WTC11 (cell line): ENCODE results near the gene KRT35. TPM values are rescaled to one million over a fixed set of nuclear protein-coding genes. Genes with fewer than 3 reads are reported as not detected.

Experiments used
- ATAC-seq: fragments of 200-7000 bp; cut with Tn5 transposase; 2 replicates; pipeline ENCODE4 v1.10.0; 2021; ENCODE audit warnings: mild to moderate bottlenecking, moderate library complexity
- CTCF ChIA-PET: fragments of 300-600 bp; sonication (Branson Sonifier 250); formaldehyde crosslinking; loops from one replicate; lab custom pipeline; 2021; ENCODE audit warnings: antibody characterized with exemption; lab: Charles Lee
- POLR2A ChIA-PET: fragments of 350-600 bp; sonication (Branson Sonifier 250); formaldehyde crosslinking; loops from one replicate; lab custom pipeline; 2021; ENCODE audit warnings: antibody characterized with exemption; lab: Charles Lee
- DNase-seq: peaks from one replicate; pipeline ENCODE4 v3.0.0; 2021; ENCODE audit warnings: low spot score
- H3K27ac Mint-ChIP-seq: 2 replicates; pipeline ENCODE4 v1.8.0; 2021; ENCODE audit warnings: mixed read lengths
- H3K27me3 Mint-ChIP-seq: 2 replicates; pipeline ENCODE4 v1.8.0; 2021; ENCODE audit warnings: low read depth, mild to moderate bottlenecking, moderate library complexity, mixed read lengths
- H3K36me3 Mint-ChIP-seq: 2 replicates; pipeline ENCODE4 v1.8.0; 2021; ENCODE audit warnings: mixed read lengths
- H3K4me1 Mint-ChIP-seq: 2 replicates; pipeline ENCODE4 v1.8.0; 2022; ENCODE audit warnings: mixed read lengths
- H3K4me3 Mint-ChIP-seq: 2 replicates; pipeline ENCODE4 v1.8.0; 2021; ENCODE audit warnings: mild to moderate bottlenecking, moderate library complexity, mixed read lengths
- H3K9me3 Mint-ChIP-seq: 2 replicates; pipeline ENCODE4 v1.8.0; 2021; ENCODE audit warnings: mixed read lengths
- ATF1 ChIP-seq: sonication (generic); formaldehyde crosslinking; IDR thresholded peaks from 2 replicates; pipeline ENCODE4 v1.8.1; 2023; ENCODE audit warnings: mild to moderate bottlenecking, moderate library complexity, missing genetic modification reagents
- CBFB ChIP-seq: sonication (generic); formaldehyde crosslinking; IDR thresholded peaks from 2 replicates; pipeline ENCODE4 v1.8.1; 2022; ENCODE audit warnings: mild to moderate bottlenecking, low read depth, missing genetic modification reagents
- ESRRA ChIP-seq: sonication (generic); formaldehyde crosslinking; IDR thresholded peaks from 2 replicates; pipeline ENCODE4 v1.8.1; 2022; ENCODE audit warnings: mild to moderate bottlenecking, missing genetic modification reagents, borderline replicate concordance
- GABPB1 ChIP-seq: sonication (generic); formaldehyde crosslinking; IDR thresholded peaks from 2 replicates; pipeline ENCODE4 v1.8.1; 2023; ENCODE audit warnings: mild to moderate bottlenecking, missing genetic modification reagents
- NFATC4 ChIP-seq: fragments of 250-450 bp; sonication (Bioruptor Pico); IDR thresholded peaks from 2 replicates; pipeline ENCODE4 v1.9.0; 2021; ENCODE audit warnings: mild to moderate bottlenecking
- NFYB ChIP-seq: sonication (generic); formaldehyde crosslinking; conservative IDR thresholded peaks from 2 replicates; pipeline ENCODE4 v1.8.0; 2022; ENCODE audit warnings: low read depth, missing genetic modification reagents
- NR1H2 ChIP-seq: sonication (generic); formaldehyde crosslinking; IDR thresholded peaks from 2 replicates; pipeline ENCODE4 v1.9.0; 2021; ENCODE audit warnings: mild to moderate bottlenecking, moderate library complexity, missing genetic modification reagents
- NR2C2 ChIP-seq: sonication (generic); formaldehyde crosslinking; IDR thresholded peaks from 2 replicates; pipeline ENCODE4 v1.8.0; 2022; ENCODE audit warnings: mild to moderate bottlenecking, missing genetic modification reagents
- OVOL2 ChIP-seq: fragments of 250-450 bp; sonication (Bioruptor Pico); IDR thresholded peaks from 2 replicates; pipeline ENCODE4 v1.9.0; 2021; ENCODE audit warnings: mild to moderate bottlenecking, borderline replicate concordance
- PRRX2 ChIP-seq: fragments of 250-450 bp; sonication (Bioruptor Pico); IDR thresholded peaks from 2 replicates; pipeline ENCODE4 v1.8.0; 2021; ENCODE audit warnings: mild to moderate bottlenecking
- RORB ChIP-seq: fragments of 250-450 bp; sonication (Bioruptor Pico); IDR thresholded peaks from 2 replicates; pipeline ENCODE4 v1.9.0; 2021; ENCODE audit warnings: mild to moderate bottlenecking
- ZBTB21 ChIP-seq: sonication (generic); formaldehyde crosslinking; IDR thresholded peaks from 2 replicates; pipeline ENCODE4 v1.8.1; 2023; ENCODE audit warnings: mild to moderate bottlenecking, missing genetic modification reagents, borderline replicate concordance
- ZNF121 ChIP-seq: sonication (generic); formaldehyde crosslinking; IDR thresholded peaks from 2 replicates; pipeline ENCODE4 v1.8.0; 2023; ENCODE audit warnings: missing genetic modification reagents
- ZNF219 ChIP-seq: sonication (generic); formaldehyde crosslinking; IDR thresholded peaks from 2 replicates; pipeline ENCODE4 v1.8.0; 2023; ENCODE audit warnings: missing genetic modification reagents, mild to moderate bottlenecking, borderline replicate concordance
- ZNF232 ChIP-seq: sonication (generic); formaldehyde crosslinking; IDR thresholded peaks from 2 replicates; pipeline ENCODE4 v1.8.0; 2022; ENCODE audit warnings: mild to moderate bottlenecking, missing genetic modification reagents
- ZNF423 ChIP-seq: fragments of 250-450 bp; sonication (Bioruptor Pico); IDR thresholded peaks from 2 replicates; pipeline ENCODE4 v2.1.2; 2022; ENCODE audit warnings: mild to moderate bottlenecking, moderate library complexity
- total RNA-seq: library from RNA; stranded (reverse); gene quantifications from 3 replicates; pipeline ENCODE4 v1.2.3, GENCODE V29; 2021
- TF ChIP-seq, protein P1 (sequence below): fragments of 250-450 bp; sonication (Bioruptor Pico); IDR thresholded peaks from 2 replicates; pipeline ENCODE4 v1.9.0; 2021; ENCODE audit warnings: moderate library complexity, mild to moderate bottlenecking, inconsistent platforms, borderline replicate concordance
- TF ChIP-seq, protein P2 (sequence below): fragments of 250-450 bp; sonication (Bioruptor Pico); IDR thresholded peaks from 2 replicates; pipeline ENCODE4 v1.9.0; 2021; ENCODE audit warnings: mild to moderate bottlenecking, borderline replicate concordance
- TF ChIP-seq, protein P3 (sequence below): sonication (generic); formaldehyde crosslinking; IDR thresholded peaks from 2 replicates; pipeline ENCODE4 v1.8.1; 2023; ENCODE audit warnings: mild to moderate bottlenecking, missing genetic modification reagents
- TF ChIP-seq, protein P4 (sequence below): sonication (generic); formaldehyde crosslinking; IDR thresholded peaks from 2 replicates; pipeline ENCODE4 v1.8.1; 2023; ENCODE audit warnings: mild to moderate bottlenecking, missing genetic modification reagents, moderate library complexity

KRT35 gene
- total RNA-seq, 1 experiment from 2014 or later: not detected

DNA sequence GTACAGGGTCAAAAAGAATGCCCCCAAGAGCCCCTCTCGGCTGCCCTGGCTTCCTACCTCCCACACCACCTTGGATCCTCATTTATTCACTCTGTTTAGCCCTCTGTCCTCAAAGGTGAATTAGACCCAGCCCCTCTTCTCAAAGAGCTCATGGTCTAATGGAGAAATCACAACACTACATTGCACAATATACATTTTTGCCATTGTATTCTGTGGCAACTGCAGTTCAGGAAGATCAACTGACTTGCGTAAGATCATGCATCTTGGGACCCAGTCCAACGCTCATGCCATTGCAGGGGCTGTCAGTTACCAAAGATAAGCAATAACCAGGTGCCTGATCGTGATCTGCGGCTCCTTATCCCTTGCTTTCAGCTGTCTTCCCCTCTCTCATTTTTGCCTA is 41.6 kb downstream of the KRT35 start:
- ChIA-PET CTCF (interaction anchor here (1.1 to 1.9 kb wide), 2 partner anchors 22 to 209 kb away, joined by 3 to 9 read pairs; no protein-coding TSS in a partner anchor), POLR2A (no interaction called here)
- peaks cover 6% of the 10 kb centered on the region for H3K27me3 Mint-ChIP-seq
- H3K9me3 Mint-ChIP-seq: peaks cover 7% of the 10 kb centered on the region
- no peak overlapping the region for H3K4me3 Mint-ChIP-seq
- H3K36me3 Mint-ChIP-seq: no peaks in the 10 kb centered on the region
- 0 out of 2 replicates have a peak, but pooled peaks cover 4% of the 10 kb centered on the region for H3K4me1 Mint-ChIP-seq
- ATAC-seq: no peak
- no peak overlapping the region for H3K27ac Mint-ChIP-seq
- no peak for DNase-seq
- TF ChIP-seq PRRX2 (CRISPR knock-in tag) (no peak), GABPB1 (peak; percentile 78)

DNA sequence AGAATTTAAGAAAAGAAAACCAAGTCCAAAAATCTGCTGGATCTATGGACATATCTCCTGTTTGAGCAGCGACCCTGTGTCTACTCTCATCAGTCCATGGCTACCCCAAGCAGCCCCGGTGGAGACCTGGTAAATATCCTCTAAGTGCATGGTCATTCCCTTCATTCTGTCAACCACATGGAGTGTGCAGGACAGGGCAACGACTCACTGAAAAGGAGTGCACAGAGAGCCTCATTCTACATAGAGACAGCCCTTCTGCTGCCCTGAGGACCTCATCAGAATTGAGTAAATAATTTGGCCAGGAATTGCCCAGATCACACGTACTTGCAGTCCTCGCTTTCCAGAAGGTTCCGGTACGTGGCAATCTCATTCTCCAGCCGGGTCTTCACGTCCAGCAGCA is 43.2 kb downstream of the KRT35 start:
- peaks cover 6% of the 10 kb centered on the region for H3K27me3 Mint-ChIP-seq
- no peaks in the 10 kb centered on the region for H3K36me3 Mint-ChIP-seq
- CTCF ChIA-PET: interaction anchor here (1.9 kb wide), 1 partner anchor 20 kb away, joined by 9 read pairs; no protein-coding TSS in a partner anchor
- ATAC-seq: no peak
- POLR2A ChIA-PET: no interaction called here
- H3K4me3 Mint-ChIP-seq: no peak overlapping the region
- no peak for DNase-seq
- H3K27ac Mint-ChIP-seq: no peak overlapping the region
- H3K9me3 Mint-ChIP-seq: peaks cover 7% of the 10 kb centered on the region
- H3K4me1 Mint-ChIP-seq: 0 out of 2 replicates have a peak, but pooled peaks cover 2% of the 10 kb centered on the region
- TF ChIP-seq ZBTB21 (CRISPR knock-in tag) (no peak), NFATC4 (no peak), NR2C2 (CRISPR knock-in tag) (no peak), CBFB (CRISPR knock-in tag) (no peak), ZNF423 (CRISPR knock-in tag) (no peak), ZNF219 (CRISPR knock-in tag) (no peak), NFYB (CRISPR knock-in tag) (no peak)
- TF ChIP-seq, protein P1, sequence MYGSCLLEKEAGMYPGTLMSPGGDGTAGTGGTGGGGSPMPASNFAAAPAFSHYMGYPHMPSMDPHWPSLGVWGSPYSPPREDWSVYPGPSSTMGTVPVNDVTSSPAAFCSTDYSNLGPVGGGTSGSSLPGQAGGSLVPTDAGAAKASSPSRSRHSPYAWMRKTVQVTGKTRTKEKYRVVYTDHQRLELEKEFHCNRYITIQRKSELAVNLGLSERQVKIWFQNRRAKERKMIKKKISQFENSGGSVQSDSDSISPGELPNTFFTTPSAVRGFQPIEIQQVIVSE (CRISPR knock-in tag): no peak
- TF ChIP-seq, protein P2, sequence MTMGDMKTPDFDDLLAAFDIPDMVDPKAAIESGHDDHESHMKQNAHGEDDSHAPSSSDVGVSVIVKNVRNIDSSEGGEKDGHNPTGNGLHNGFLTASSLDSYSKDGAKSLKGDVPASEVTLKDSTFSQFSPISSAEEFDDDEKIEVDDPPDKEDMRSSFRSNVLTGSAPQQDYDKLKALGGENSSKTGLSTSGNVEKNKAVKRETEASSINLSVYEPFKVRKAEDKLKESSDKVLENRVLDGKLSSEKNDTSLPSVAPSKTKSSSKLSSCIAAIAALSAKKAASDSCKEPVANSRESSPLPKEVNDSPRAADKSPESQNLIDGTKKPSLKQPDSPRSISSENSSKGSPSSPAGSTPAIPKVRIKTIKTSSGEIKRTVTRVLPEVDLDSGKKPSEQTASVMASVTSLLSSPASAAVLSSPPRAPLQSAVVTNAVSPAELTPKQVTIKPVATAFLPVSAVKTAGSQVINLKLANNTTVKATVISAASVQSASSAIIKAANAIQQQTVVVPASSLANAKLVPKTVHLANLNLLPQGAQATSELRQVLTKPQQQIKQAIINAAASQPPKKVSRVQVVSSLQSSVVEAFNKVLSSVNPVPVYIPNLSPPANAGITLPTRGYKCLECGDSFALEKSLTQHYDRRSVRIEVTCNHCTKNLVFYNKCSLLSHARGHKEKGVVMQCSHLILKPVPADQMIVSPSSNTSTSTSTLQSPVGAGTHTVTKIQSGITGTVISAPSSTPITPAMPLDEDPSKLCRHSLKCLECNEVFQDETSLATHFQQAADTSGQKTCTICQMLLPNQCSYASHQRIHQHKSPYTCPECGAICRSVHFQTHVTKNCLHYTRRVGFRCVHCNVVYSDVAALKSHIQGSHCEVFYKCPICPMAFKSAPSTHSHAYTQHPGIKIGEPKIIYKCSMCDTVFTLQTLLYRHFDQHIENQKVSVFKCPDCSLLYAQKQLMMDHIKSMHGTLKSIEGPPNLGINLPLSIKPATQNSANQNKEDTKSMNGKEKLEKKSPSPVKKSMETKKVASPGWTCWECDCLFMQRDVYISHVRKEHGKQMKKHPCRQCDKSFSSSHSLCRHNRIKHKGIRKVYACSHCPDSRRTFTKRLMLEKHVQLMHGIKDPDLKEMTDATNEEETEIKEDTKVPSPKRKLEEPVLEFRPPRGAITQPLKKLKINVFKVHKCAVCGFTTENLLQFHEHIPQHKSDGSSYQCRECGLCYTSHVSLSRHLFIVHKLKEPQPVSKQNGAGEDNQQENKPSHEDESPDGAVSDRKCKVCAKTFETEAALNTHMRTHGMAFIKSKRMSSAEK (CRISPR knock-in tag): no peak
- TF ChIP-seq, all 79 proteins: peak for 0

DNA sequence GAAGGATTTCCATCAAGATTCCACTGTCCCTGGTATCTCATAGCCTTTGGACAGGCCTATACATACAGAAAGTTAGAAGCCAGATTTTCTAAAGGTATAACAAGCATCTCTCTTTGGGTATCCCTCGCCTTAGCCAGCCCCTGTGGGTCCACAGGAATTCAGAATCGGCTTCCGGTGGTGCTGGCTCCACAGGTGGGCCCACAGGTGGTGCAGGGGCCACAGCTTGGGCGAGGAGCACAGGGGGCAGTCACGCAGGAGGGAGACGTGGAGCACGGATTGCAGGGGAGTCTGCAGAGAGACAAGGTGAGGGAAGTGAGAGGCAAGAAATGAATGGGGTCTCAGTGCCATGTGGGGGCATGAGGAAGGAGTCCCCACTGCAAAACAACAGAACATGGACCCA is 43.7 kb downstream of the KRT35 start:
- DNase-seq: no peak
- Mint-ChIP-seq H3K4me1 (no peaks in the 10 kb centered on the region), H3K36me3 (no peaks in the 10 kb centered on the region), H3K27ac (no peak overlapping the region), H3K4me3 (no peak overlapping the region), H3K9me3 (peaks cover 7% of the 10 kb centered on the region), H3K27me3 (peaks cover 6% of the 10 kb centered on the region)
- TF ChIP-seq RORB: no peak
- ChIA-PET CTCF (interaction anchor here (1.2 kb wide), 1 partner anchor 29 kb away, joined by 3 read pairs; no protein-coding TSS in a partner anchor), POLR2A (no interaction called here)
- ATAC-seq: no peak

DNA sequence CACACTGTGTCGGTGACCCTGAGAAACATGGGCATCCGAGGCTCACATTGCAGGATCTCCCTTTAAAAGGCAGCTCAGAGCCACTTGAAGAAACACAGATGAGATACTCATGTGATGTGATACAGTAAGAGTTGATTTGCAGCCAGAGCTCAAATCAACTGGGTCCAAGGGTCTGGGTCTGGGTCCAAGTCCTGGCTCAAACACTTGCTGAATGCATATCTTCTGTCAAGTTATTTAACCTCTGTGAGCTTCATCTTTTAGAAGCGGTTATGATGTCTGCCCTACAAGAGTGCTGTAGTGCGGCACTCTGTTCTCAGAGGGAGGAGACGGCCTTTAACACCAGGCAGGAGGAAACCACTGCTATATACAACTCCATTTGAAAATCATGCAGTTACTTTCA is 46.5 kb downstream of the KRT35 start:
- CTCF ChIA-PET: interaction anchor here (2.8 to 3.3 kb wide), 2 partner anchors 17 to 115 kb away, joined by 12 to 22 read pairs; no protein-coding TSS in a partner anchor
- Mint-ChIP-seq H3K36me3 (no peaks in the 10 kb centered on the region), H3K9me3 (no peaks in the 10 kb centered on the region), H3K27ac (no peak overlapping the region), H3K4me3 (no peak overlapping the region), H3K27me3 (no peaks in the 10 kb centered on the region), H3K4me1 (no peaks in the 10 kb centered on the region)
- POLR2A ChIA-PET: no interaction called here
- no peak for DNase-seq
- no peak for ATAC-seq
- TF ChIP-seq ZNF232 (CRISPR knock-in tag) (no peak), ATF1 (CRISPR knock-in tag) (no peak), ZNF121 (CRISPR knock-in tag) (no peak), OVOL2 (CRISPR knock-in tag) (no peak), NR1H2 (CRISPR knock-in tag) (no peak), ESRRA (no peak), NFYB (CRISPR knock-in tag) (no peak), ZBTB21 (CRISPR knock-in tag) (no peak)
- TF ChIP-seq, protein P3, sequence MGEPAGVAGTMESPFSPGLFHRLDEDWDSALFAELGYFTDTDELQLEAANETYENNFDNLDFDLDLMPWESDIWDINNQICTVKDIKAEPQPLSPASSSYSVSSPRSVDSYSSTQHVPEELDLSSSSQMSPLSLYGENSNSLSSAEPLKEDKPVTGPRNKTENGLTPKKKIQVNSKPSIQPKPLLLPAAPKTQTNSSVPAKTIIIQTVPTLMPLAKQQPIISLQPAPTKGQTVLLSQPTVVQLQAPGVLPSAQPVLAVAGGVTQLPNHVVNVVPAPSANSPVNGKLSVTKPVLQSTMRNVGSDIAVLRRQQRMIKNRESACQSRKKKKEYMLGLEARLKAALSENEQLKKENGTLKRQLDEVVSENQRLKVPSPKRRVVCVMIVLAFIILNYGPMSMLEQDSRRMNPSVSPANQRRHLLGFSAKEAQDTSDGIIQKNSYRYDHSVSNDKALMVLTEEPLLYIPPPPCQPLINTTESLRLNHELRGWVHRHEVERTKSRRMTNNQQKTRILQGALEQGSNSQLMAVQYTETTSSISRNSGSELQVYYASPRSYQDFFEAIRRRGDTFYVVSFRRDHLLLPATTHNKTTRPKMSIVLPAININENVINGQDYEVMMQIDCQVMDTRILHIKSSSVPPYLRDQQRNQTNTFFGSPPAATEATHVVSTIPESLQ (CRISPR knock-in tag): no peak
- TF ChIP-seq, protein P4, sequence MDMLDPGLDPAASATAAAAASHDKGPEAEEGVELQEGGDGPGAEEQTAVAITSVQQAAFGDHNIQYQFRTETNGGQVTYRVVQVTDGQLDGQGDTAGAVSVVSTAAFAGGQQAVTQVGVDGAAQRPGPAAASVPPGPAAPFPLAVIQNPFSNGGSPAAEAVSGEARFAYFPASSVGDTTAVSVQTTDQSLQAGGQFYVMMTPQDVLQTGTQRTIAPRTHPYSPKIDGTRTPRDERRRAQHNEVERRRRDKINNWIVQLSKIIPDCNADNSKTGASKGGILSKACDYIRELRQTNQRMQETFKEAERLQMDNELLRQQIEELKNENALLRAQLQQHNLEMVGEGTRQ: no peak
